Stimulated activated CD8-positive, alpha-beta memory T cell treated with anti-CD3 and anti-CD28 coated beads, Interleukin-4, amount 100 ng/mL, for 48 hours (primary cell): ENCODE results near the gene TMEM135.

Experiments
- DNase-seq: peaks from one replicate; pipeline ENCODE4 v3.0.0-alpha.2; 2020

Gene TMEM135

DNA sequence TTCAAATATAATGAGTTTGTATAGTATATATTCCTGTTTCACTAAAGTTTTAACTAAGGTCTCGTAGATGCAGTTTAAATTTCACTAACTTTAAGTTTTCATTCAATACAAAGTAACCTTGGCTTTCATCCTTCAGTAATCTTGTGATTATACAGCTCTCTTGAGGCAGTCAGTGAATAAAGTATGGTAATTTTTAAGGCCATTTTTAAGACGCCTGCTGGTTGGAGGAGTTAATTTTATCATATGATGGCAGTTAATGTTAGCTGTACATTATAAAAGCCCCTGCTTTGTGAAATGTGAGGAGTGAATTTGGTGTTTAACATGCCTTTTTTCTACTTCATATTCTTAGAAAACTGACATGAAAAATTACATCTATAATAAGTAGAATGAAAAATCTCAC, 163.6 kb downstream of the TMEM135 start:
- DNase-seq, result no peak

DNA sequence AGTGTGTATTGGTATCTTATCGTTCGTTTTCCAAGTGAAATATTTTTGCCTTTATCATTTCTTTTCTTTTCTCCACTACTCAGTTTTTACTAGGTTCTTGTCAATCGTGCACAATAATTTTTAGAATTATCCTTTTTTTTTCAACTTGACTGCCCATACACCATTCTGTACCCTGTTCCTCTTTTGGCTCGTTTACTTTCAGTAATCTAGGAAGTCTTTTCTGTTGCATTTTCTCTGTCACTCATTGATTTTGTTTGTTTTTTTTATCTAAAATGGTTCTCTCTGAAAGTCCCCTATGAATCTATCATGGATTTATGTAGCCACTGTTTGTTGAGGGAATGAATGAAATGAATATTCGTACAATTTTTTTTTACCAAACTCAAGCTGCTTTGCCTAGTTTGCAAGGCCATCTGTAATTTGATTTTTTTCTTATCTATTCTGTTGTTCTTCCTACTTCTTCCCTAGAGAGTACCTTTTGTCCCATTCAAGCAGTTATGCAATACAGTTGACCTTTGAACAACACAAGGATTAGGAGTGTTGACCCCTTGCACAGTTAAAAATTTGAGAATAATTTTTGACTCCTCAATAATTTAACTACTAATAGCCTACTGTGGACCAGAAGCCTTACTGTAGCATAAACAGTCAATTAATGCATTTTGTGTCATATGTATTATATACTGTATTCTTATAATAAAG, 166.3 kb downstream of the TMEM135 start:
- no peak for DNase-seq

DNA sequence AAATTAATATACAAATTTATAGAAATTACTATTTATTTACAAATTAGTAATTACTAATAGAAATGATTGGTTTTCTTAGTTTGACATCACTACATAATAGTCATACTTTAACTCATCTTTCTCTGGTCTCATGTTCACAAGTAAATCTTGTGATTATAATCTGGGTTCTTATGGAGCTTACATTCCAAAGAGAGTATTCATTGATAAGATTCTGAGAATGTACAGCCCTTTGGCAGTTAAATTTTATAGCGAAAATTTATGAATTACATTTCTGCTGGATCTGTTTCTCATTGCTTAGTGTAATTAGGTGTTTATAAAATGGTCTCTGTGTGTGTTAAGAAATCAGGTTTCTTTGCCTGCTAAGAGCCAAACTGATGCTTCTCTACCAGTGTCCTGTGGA, 175.2 kb downstream of the TMEM135 start:
- DNase-seq, result no peak

DNA sequence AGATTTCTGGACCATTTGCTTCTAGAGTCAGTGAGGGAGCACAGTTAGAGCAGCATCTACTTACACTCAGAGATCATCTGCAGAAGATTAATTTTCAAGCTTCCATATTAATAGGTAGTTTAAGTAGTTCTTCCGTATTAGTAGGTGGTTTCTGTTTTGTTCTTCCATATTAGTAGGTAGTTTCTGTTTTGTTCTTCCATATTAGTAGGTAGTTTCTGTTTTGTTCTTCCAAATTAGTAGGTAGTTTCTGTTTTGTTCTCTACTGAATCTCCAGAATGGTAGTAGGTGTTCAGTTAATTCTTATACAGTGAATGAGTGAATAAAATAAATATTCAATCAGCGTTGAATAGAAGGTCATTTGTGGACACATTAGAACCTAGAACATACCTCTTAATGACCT, 175.7 kb downstream of the TMEM135 start:
- DNase-seq, result no peak

DNA sequence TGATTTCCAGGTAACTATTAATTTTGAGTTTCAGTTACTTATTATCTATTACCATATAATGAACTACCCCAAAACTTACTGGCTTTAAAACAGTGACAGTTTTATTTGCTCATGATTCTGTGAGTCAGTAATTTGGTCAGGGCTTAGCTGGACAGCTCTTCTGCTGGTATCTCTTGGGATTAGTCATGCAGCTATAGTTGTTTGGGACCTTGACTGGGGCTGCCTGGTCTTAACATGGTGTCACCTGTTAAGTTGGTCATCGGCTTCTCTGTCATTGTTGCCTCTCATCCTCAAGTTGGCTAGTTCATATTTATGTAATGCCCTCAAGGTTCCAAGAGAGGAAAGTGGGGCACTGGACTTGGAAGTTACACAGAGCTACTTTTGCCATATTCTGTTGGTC, 177.5 kb downstream of the TMEM135 start:
- DNase-seq, result no peak

DNA sequence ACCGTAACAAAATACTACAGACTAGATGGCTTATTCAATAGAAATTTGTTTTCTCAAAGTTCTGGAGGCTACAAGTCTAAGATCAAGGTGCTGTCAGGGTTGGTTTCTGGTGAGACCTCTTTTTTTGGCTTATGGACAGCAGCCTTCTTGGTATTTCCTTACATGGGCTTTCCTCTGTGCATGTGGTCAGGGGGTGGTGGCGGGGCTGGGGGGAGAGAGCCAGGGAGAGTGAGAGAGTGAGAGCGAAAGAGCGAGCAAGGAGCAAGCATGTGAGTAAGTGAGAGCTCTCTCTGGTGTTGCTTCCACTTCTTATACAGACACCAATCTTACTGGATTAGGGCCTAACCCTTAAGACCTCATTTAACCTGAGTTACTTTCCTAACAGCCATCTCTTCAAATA, 181.5 kb downstream of the TMEM135 start:
- no peak for DNase-seq

DNA sequence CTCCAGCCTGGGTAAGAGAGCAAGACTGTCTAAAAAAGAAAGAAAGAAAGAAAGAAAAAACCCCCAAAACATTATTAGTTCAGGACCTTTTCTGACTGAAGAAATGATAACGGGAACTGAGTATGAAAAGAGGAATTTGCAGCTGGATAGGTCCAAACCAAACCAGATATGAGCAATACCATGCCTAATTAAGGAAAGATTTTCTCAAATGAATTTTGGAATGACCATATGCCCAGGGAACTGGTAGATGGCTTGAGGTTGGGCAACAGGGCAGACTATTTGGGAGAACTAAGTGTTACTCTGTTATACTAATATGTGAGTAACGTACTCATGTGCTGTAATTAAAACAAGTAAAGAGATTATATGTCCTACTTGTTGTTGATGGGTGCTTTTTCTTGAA, 186.1 kb downstream of the TMEM135 start:
- no peak for DNase-seq

DNA sequence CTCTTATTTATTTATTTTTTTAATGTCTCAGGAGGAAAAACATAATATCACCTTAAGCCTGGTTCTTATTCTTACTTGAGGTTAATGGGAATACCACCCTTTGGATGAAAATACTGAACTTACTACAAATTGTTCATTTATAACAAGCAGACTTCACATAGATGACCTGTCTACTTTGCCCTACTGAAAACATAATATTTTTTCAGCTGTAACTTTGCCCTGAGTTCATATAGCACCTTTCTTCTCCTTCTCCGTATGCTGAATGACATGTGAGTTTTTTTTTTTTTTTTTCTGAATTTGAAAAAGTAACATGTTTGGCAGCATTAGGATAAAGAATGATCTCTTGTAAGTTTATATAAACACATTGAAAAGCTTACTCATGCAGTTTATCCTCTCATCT, 186.8 kb downstream of the TMEM135 start:
- no peak for DNase-seq

DNA sequence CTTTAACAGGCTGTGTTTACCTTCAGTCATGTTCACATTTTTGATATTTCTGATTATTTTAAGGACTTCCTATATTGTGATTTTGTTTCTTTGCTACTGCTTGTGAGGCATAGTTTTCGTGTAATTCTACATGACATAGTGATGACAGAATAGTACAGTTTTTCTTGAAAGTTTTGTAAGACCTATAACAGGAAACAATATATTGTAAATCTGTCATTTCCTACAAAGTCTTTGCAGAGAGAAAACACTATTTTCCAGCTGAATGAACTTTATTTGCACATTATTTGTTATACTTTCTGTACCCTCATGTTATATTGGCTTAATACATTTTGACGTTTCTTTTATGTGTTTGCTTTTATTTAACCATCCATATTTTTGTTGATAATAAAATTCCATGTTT, 191.1 kb downstream of the TMEM135 start:
- no peak for DNase-seq

DNA sequence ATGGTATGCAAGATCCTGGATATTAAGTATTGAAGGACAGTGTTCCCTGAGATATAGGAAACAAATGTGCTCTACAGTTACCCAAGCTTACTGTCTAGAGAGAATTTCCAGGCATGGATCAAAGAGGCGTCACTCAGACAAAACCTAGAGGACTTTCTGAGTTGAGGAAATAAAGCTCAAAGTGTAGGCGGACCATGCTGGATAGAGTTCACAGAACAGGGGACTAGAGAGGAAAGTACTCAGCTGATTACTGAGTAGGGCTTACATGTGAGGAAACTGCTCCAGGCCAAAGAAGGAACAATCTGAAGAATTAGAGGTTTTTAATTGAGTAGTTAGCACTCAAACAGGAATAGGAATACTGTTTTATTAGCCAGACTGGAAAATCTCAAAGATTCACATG, 193.3 kb downstream of the TMEM135 start:
- DNase-seq, result no peak

DNA sequence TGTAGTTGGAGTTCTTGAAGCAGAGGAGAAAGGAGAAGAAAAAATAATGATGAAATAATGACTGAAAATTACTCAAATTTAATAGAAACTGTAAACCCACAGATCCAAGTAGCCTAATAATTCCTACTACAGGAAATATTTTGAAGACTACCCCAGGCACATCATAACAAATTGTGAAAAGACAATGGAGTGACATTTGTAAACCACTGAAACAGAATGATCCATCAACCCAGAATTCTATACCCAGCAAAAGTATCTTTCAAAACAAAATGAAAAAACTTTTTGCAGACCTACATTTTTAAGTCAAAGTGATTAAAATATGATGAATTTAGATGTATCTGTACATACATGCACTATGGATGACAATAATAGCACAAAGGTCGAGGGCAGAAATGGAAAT, 194.6 kb downstream of the TMEM135 start:
- DNase-seq, result no peak

DNA sequence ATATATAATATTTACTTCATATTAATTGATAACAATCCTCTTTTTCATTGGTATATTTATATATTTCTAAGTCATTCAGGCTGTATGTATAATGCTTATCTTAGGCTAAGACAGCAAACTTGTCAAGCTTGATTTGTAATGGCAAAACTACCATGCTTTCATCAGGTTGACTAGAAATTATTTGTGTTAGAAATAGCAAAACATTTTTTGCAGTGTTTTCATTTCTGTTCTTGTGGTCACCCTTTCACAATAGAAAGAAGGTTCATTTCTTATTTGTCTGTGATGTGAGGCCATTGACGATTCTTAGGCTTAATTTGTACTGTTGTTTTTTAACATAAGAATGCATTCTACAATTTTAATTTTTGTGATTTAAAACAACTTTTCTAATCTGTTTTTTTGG, 197.6 kb downstream of the TMEM135 start:
- no peak for DNase-seq

DNA sequence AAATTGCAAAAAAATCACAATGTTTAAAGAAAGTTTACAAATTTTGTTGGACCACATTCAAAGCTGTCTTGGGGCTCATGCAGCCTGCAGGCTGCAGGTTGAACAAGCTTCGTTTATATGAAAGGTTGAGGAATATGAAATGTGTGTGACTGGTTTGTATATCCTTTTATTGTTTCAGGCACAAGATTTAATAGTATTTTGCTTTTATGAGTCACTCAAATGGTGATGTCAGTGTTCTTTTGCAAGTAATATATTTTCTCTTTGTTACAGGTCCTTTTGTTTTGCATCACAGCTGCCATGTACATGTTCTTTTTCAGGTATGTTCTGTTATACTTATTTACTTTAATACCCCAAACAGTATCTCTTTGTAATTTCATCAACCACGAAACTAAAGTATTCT, 198.6 kb downstream of the TMEM135 start:
- no peak for DNase-seq

DNA sequence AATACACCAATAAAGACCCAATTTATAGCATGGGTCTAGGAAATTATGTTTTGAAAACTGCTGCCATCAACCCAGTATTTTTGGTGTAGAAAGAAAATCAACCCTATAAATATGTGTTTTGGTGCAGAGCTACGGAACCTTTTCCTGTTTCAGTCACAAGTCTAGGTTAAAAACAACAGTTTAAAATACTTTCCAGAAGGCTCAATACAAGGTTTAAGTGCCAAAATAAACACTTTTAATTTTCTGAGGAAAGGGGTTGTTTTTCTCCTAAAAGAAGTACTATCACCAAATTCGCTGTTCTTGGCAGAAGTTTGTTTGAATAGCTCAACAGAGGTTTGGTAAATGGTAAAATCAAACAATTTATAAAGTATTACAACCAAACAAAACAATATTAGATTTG, 201.3 kb downstream of the TMEM135 start:
- no peak for DNase-seq

DNA sequence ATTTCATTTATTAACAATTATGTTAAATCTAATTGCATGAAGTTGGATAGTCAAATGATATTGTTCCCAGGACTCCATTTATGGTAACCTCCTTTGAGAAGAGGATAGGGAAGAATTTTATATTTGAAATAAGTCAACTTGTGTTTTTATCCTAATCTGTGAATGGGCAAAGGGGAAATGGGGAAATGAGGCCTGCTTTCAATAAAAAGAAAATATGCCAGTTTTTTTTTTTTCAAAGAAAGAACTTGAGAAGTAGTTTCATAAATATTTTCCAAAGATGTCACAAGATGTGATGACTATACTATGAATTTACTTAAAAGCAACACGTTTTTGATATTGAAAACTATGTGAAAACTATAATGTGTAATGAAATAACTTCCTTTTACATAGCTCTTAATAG, 201.8 kb downstream of the TMEM135 start:
- no peak for DNase-seq

DNA sequence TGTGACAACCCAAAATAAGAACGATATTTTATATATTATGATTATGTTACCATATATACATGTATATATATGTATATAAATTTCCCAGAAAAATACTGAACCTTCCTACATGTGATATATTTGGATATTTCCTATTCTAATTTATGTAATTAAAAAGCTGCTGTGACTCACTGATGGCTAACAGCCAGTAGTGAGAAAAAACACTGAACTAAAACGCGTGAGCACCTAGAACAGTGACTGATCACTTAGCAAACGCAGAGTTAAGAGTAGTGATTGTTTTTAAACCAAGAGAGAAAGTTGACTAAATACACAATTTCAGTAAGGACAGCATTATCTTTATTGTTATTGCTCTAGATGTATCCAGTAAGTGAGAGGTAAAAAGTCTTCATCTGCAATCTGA, 213.8 kb downstream of the TMEM135 start:
- no peak for DNase-seq

DNA sequence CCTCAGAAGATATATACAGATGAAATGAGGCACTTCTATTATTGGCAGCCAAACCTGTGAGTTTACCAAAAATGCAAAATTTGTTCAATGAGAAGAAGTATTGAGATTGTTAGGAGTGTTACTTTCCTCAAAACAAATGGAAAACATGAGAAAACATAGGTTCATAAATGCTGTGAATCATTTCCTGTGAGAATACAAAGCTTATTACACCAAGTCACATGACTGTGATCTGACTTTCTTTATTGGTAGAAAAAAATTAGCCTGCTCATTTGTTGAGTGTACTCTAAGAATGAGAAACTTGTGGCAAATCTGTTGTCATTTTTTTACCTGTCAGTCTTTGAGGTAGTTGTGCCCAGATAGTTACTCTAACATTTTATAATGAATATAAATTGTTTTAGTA, 215.1 kb downstream of the TMEM135 start:
- no peak for DNase-seq

DNA sequence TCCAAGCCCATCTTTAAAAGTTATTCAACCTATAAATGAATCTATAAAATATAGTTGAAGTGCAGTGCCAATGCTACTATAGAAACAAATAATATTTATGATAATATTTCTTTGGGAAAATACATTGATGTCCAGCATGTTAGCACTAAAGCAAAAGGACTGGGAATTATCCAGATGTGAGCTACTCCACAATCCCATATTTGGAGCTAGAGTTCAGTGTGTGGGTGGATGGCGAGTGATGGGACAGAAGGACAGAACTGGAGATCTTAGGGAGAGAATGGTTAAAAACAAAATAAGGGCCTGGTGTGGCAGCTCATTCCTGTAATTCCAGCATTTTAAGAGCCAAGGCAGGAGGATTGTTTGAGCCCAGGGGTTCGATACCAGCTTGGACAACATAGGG, 216.8 kb downstream of the TMEM135 start:
- no peak for DNase-seq

DNA sequence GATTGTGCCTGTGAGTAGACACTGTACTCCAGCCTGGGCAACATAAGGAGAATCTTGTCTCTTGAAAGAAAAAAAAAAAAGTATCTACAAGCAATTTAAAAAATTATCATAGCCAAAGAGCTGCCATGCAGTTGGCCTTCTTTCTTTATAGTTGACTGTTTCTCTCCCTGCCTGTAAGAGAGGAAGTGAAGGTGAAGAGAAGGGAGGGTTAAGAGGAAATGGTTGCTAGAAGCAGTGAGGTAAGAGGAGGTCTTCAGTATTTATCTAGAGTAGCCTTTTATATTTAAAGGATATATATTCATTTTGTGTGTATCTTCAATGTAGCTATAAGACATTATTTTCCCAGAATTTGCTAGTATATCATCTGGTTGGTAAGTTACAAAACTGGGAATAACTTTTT, 217.9 kb downstream of the TMEM135 start:
- DNase-seq, result no peak

DNA sequence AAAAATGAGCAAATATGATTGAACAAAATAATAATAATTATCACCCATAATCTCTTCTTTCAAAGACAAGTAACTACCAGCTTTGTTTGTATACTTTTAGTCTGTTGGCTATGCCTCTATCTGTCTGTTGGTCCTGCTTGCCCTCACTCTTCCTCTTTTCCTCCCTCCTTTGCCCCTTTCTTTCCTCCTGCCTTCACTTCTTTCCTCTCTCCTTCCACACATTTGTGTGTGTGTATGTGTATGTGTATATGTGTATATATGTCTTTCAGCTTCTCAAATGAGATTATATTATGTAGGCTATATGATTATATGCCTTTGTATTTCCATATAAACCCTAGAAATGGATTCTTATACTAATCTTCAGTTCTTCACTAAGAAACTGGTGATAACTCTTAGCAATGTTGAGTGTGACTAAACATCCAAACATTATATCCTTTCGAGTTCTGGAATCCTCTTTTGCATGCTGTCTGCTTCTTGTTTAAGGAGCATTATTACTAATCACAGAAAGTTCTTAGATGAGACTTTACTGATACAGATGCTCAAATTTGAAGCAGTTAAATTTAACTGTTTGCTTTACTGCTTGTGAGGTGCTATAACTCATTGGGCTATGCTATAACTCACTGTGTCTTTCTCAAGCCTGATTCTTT, 219.1 kb downstream of the TMEM135 start:
- no peak for DNase-seq

DNA sequence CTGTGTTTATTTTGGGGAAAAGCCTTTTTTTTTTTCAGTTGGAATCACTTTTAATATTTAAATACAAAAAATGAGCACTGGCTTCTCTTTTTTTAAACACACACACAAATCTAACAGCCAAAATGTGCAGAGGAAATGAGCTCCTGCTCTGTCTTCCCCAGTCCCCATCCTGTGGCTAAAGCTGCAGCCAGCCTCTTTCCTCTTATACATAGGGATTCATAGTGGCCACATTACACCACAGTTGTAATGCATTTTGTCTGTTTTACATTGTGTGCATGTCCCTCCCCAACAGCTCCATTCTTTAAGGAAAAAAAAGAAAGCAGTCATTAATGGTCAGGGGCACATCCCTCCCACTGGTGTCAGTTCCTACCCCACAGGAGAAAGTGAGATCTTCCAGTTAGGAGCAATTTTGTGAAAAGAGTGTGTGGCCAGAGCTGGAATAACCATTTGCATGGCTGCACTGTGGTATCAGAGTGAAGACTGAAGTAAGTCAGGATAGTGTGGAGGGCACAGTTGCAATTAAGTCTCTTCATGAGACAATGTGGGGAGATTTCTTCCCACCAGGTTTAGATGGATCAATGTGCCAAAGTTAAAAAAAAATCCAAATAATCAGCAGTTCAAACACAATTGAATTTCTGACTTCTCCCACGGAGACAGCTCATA, 220.6 kb downstream of the TMEM135 start:
- DNase-seq, result no peak

DNA sequence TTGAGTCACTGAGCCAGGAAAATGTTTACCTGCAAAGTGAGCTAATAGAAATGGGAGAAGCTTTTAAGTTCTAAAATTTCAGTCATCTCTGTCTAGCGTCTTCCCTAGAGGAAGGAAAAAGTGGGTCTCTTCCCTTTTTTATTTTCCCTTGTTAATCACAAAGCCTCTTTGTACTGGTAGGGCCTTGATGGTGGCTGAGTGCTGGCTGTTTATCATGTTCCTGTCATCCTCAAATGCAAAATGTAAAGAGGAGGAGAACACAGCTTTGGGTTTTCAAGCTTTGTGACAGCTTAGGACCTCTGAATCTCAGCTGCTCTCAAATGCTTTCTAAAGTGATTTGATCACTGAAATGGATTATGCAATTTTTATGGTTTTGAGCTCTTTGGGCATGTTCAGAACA, 222.0 kb downstream of the TMEM135 start:
- no peak for DNase-seq

DNA sequence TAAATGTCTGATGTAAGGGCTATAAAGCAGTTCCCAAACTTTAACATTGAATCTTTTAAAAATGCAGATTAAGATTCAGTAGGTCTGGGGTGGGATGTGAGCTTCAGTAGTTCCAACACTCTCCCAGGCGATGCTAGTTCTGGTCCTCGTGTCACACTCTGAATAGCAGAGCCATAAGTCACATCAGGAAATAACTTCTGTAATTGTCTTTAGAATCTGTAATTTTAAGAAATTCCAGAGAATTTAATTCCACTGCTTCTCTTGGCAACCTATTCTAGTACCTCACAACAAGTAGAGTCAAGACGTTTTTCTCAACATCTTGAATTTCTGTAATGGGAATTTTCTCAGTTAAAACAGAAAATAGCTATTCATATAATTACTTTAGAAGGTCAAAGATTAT, 223.1 kb downstream of the TMEM135 start:
- DNase-seq, result no peak

DNA sequence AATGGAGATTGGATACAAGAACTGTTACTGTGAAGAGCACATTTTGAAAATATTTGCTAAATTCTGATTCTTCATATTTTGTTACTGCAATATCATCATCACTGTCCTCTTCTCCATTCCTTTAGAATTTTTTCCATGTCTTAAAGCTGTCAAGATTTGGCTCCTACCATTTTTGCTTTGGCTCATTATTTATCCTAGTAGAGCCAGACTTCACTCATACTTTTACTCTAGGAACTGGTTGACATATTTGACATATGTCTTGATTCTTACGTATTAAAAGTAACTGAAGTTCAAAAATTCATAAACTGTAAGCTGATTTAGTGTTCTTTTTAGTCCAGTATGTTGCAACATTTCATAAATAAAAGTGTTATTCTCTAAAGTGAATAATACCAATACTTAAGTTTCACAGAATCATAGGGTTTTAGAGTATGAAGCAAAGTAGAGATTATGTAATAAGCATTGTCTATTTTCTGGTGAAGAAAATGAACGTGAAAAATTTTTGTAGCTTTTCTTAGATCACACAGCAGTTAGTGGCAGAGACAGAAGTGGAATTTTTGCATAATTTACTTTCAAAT, 225.6 kb downstream of the TMEM135 start:
- no peak for DNase-seq
